ENCODE measurements around the gene HCK.

DNA sequence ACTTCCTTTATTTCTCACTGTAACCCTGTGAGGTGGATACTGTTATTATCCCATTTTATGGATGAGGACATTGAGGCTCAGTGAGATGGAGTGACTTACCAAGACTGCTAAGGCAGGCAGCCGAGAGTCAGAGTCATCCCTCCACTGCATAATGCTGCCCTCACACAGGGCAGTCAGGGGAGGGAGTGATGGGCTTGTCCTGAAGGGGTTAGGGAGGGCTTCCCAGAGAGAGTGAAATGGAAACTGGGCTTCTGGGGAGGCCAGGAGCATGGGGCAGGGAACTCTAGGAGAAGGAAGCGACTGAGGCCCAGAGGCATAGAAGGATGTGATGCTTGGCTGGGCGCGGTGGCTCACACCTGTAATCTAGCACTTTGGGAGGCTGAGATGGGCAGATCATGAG lies 88.6 kb downstream of the HCK start:
- TF ChIP-seq GATA3 (IDR thresholded peaks at IDR 0.05; ENCODE audit: low read depth, low read length) (no peak), GATA2 (IDR thresholded peaks at IDR 0.05; ENCODE audit: low read depth, low read length) (no peak)

Measured in SH-SY5Y (cell line).